ENCODE measurements around the gene ZDHHC12. TPM values are rescaled to one million over a fixed set of nuclear protein-coding genes. Genes with fewer than 3 reads are reported as not detected.

The ZDHHC12 gene
- total and polyA plus RNA-seq, 4 donors: 24.7 to 48.2 (median 30.3) TPM

DNA sequence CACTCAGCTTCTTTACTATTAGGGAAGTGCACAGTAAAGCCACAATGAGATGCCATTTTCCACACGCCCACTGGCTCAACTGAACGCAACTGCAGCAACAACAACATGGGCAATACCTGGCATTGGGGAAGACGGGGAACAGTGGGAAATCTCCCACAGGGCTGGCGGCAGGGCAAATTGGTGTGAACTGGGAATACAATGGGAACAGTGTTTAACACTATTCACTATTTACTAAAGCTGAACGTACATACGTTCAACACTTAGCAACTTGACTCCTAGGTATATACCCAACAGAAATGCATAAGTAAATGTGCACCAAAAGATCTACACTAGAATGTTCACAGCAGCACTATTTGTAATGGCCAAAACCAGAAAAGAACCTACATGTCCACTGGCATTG is 33.7 kb upstream of the ZDHHC12 start:
- H3K27me3 ChIP-seq (ENCODE audit: control insufficient read depth in 4 of 4, insufficient read depth in 4 of 4, low read length in 3 of 4): no peaks in the 10 kb centered on the region
- no peak overlapping the region for H3K4me3 ChIP-seq (ENCODE audit: low read depth in 1 of 3, low read length in 3 of 3)
- H3K9ac ChIP-seq (ENCODE audit: low read depth in 1 of 2, low read length in 2 of 2): no peak overlapping the region
- H3K4me1 ChIP-seq (ENCODE audit: control insufficient read depth in 4 of 4, insufficient read depth in 4 of 4, low read length in 3 of 4): peaks cover 4 to 15% (median 8%) of the 10 kb centered on the region in 4 donors
- no peak overlapping the region for H3K27ac ChIP-seq (ENCODE audit: low read depth in 1 of 2, low read length in 2 of 2)
- DNase-seq (ENCODE audit: low spot score): no peak
- H3K36me3 ChIP-seq (ENCODE audit: control insufficient read depth in 4 of 4, insufficient read depth in 3 of 4, low read depth in 1 of 4, low read length in 3 of 4): peaks cover 5 to 18% (median 18%) of the 10 kb centered on the region in 4 donors
- WGBS: 95% methylated on average over 6 of the region's 6 CpGs
- TF ChIP-seq, protein P1, sequence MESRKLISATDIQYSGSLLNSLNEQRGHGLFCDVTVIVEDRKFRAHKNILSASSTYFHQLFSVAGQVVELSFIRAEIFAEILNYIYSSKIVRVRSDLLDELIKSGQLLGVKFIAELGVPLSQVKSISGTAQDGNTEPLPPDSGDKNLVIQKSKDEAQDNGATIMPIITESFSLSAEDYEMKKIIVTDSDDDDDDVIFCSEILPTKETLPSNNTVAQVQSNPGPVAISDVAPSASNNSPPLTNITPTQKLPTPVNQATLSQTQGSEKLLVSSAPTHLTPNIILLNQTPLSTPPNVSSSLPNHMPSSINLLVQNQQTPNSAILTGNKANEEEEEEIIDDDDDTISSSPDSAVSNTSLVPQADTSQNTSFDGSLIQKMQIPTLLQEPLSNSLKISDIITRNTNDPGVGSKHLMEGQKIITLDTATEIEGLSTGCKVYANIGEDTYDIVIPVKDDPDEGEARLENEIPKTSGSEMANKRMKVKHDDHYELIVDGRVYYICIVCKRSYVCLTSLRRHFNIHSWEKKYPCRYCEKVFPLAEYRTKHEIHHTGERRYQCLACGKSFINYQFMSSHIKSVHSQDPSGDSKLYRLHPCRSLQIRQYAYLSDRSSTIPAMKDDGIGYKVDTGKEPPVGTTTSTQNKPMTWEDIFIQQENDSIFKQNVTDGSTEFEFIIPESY (IDR thresholded peaks at IDR 0.05): no peak
- no peak for TF ChIP-seq FOXA2 (IDR thresholded peaks at IDR 0.05)
- TF ChIP-seq CTCF (IDR thresholded peaks at IDR 0.05; ENCODE audit: low read depth, low read length, missing input control): no peak
- no peak for TF ChIP-seq ATF3 (IDR thresholded peaks at IDR 0.05)
- TF ChIP-seq HNF4A (conservative IDR thresholded peaks at IDR 0.05): no peak
- no peak for TF ChIP-seq FOXA1 (IDR thresholded peaks at IDR 0.05)
- TF ChIP-seq YY1 (IDR thresholded peaks at IDR 0.05): no peak
- TF ChIP-seq RAD21 (IDR thresholded peaks at IDR 0.05): no peak
- TF ChIP-seq, protein P2, sequence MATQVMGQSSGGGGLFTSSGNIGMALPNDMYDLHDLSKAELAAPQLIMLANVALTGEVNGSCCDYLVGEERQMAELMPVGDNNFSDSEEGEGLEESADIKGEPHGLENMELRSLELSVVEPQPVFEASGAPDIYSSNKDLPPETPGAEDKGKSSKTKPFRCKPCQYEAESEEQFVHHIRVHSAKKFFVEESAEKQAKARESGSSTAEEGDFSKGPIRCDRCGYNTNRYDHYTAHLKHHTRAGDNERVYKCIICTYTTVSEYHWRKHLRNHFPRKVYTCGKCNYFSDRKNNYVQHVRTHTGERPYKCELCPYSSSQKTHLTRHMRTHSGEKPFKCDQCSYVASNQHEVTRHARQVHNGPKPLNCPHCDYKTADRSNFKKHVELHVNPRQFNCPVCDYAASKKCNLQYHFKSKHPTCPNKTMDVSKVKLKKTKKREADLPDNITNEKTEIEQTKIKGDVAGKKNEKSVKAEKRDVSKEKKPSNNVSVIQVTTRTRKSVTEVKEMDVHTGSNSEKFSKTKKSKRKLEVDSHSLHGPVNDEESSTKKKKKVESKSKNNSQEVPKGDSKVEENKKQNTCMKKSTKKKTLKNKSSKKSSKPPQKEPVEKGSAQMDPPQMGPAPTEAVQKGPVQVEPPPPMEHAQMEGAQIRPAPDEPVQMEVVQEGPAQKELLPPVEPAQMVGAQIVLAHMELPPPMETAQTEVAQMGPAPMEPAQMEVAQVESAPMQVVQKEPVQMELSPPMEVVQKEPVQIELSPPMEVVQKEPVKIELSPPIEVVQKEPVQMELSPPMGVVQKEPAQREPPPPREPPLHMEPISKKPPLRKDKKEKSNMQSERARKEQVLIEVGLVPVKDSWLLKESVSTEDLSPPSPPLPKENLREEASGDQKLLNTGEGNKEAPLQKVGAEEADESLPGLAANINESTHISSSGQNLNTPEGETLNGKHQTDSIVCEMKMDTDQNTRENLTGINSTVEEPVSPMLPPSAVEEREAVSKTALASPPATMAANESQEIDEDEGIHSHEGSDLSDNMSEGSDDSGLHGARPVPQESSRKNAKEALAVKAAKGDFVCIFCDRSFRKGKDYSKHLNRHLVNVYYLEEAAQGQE (IDR thresholded peaks at IDR 0.05): no peak
- no peak for TF ChIP-seq TAF1 (conservative IDR thresholded peaks at IDR 0.05)
- no peak for TF ChIP-seq GABPA (IDR thresholded peaks at IDR 0.05 in 1 of 2, conservative IDR thresholded peaks at IDR 0.05 in 1 of 2)
- TF ChIP-seq HNF4G (IDR thresholded peaks at IDR 0.05): no peak
- TF ChIP-seq RXRA (IDR thresholded peaks at IDR 0.05): no peak
- no peak for TF ChIP-seq EGR1 (IDR thresholded peaks at IDR 0.05; ENCODE audit: low read depth in 2 of 2)
- no peak for TF ChIP-seq JUND (IDR thresholded peaks at IDR 0.05)
- no peak for TF ChIP-seq NR2F2 (IDR thresholded peaks at IDR 0.05)
- no peak for TF ChIP-seq SP1 (IDR thresholded peaks at IDR 0.05)
- TF ChIP-seq, protein P3, sequence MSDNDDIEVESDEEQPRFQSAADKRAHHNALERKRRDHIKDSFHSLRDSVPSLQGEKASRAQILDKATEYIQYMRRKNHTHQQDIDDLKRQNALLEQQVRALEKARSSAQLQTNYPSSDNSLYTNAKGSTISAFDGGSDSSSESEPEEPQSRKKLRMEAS (IDR thresholded peaks at IDR 0.05): no peak
- H3K9me3 ChIP-seq (ENCODE audit: control insufficient read depth in 4 of 4, low read length in 3 of 4): no peaks in the 10 kb centered on the region

All from liver (tissue), 9 donors.